NCI-H146 treated with DMSO at 0.1 percent for 48 hours (cell line): Measurements from ENCODE around the gene TBC1D9B.
"Not testable (repeated sequence)": the region's sequence is repeated elsewhere in the genome, so short reads cannot be mapped to it uniquely, and the experiment has no call there.

Source experiments
- DNase-seq: peaks from one replicate; lab custom pipeline; 2025; ENCODE audit not compliant: unreplicated experiment; lab: John Stamatoyannopoulos, UW

Gene TBC1D9B

GRCh38 chr5:179886190-179886911 is 21.3 kb downstream of the TBC1D9B start:
- DNase-seq: no peak

- no peak for DNase-seq
Measured at GRCh38 chr5:179885491-179886090, 22.1 kb downstream of the TBC1D9B start.

- DNase-seq: no peak
Measured at GRCh38 chr5:179883163-179883562, 24.5 kb downstream of the TBC1D9B start.

GRCh38 chr5:179882338-179882737 is 25.4 kb downstream of the TBC1D9B start:
- DNase-seq: no peak

GRCh38 chr5:179880848-179881590 is 26.7 kb downstream of the TBC1D9B start:
- DNase-seq: no peak

GRCh38 chr5:179880066-179880650 is 27.5 kb downstream of the TBC1D9B start:
- DNase-seq: no peak

- DNase-seq: no peak
Measured at GRCh38 chr5:179879690-179880010, 28.0 kb downstream of the TBC1D9B start.

- DNase-seq: no peak
Measured at GRCh38 chr5:179879003-179879689, 28.6 kb downstream of the TBC1D9B start.

- no peak for DNase-seq
Measured at GRCh38 chr5:179878222-179879002, 29.3 kb downstream of the TBC1D9B start.

GRCh38 chr5:179876610-179876952 is 31.1 kb downstream of the TBC1D9B start:
- DNase-seq: no peak

GRCh38 chr5:179875741-179876609 is 31.7 kb downstream of the TBC1D9B start:
- DNase-seq: no peak

- no peak for DNase-seq
Measured at GRCh38 chr5:179874536-179875292, 33.0 kb downstream of the TBC1D9B start.

- DNase-seq: no peak
Measured at GRCh38 chr5:179874136-179874535, 33.6 kb downstream of the TBC1D9B start.

GRCh38 chr5:179873588-179874110 is 34.0 kb downstream of the TBC1D9B start:
- no peak for DNase-seq

- DNase-seq: no peak
Measured at GRCh38 chr5:179872828-179873575, 34.7 kb downstream of the TBC1D9B start.

GRCh38 chr5:179872055-179872827 is 35.5 kb downstream of the TBC1D9B start:
- DNase-seq: no peak

- not testable (repeated sequence) for DNase-seq
Measured at GRCh38 chr5:179871533-179871932, 36.2 kb downstream of the TBC1D9B start.
